HEK293 (cell line): ENCODE results near the gene CDIPT.

ENCODE experiments used
- ATF2 ChIP-seq: fragments of 450-650 bp; formaldehyde crosslinking; IDR thresholded peaks from 2 replicates; pipeline ENCODE4 v1.5.1; 2016; ENCODE audit warnings: missing biosample characterization, missing genetic modification characterization, low read depth
- CTCF ChIP-seq: fragments of 450-650 bp; formaldehyde crosslinking; IDR thresholded peaks from 2 replicates; pipeline ENCODE4 v1.5.1; 2016; ENCODE audit warnings: missing biosample characterization, missing genetic modification characterization
- ZNF146 ChIP-seq: fragments of 450-650 bp; formaldehyde crosslinking; IDR thresholded peaks from 2 replicates; pipeline ENCODE4 v1.5.1; 2016; ENCODE audit warnings: missing biosample characterization, missing genetic modification characterization
- ZNF549 ChIP-seq: fragments of 450-650 bp; IDR thresholded peaks from 2 replicates; pipeline ENCODE4 v1.5.1; 2018; ENCODE audit warnings: missing biosample characterization, missing genetic modification characterization, mild to moderate bottlenecking, inconsistent platforms, moderate library complexity
- ZNF670 ChIP-seq: fragments of 450-650 bp; formaldehyde crosslinking; IDR thresholded peaks from 2 replicates; pipeline ENCODE4 v1.5.1; 2016; ENCODE audit warnings: missing biosample characterization, missing genetic modification characterization, low read depth

GRCh38 chr16:29826342-29826695 is 36.7 kb downstream of the CDIPT start:
- TF ChIP-seq CTCF (tag by site-specific recombination) (no peak), ZNF549 (tag by site-specific recombination) (no peak), ZNF670 (tag by site-specific recombination) (no peak), ZNF146 (tag by site-specific recombination) (no peak), ATF2 (tag by site-specific recombination) (no peak)
